Pancreas (tissue), 10 donors: ENCODE results near the gene HMGN5. TPM values are rescaled to one million over a fixed set of nuclear protein-coding genes. Genes with fewer than 3 reads are reported as not detected.

Experiments used
- ATAC-seq, 4 donors: fragments of 200-7000 bp; cut with Tn5 transposase; one replicate each; pipeline versions ENCODE4 v1.8.0 to v1.9.1; 2020; ENCODE audit warnings: mild to moderate bottlenecking in 4 of 4, moderate library complexity in 4 of 4
- DNase-seq, 6 donors: peaks; one replicate each; pipeline ENCODE4 v3.0.0-alpha.2; 2020
- FAIRE-seq: peaks from 2 replicates; lab custom pipeline; 2012; peaks lifted over from hg19 to GRCh38; lab: Jason Lieb, UNC
- H3K27ac ChIP-seq, 4 donors: fragments of 200-600 bp; sonication (generic); 1 replicate in 3 of 4; 2 replicates in 1 of 4; pipeline versions ENCODE4 v1.5.0 to v1.8.0; 2020
- H3K27me3 ChIP-seq, 4 donors: fragments of 200-600 bp; one replicate each; pipeline ENCODE4 v1.8.0; 2021
- H3K36me3 ChIP-seq, 3 donors: fragments of 200-600 bp; sonication (generic) in 1 of 3; one replicate each; pipeline versions ENCODE4 v1.5.0 to v1.8.0; 2020 to 2021
- H3K4me1 ChIP-seq, 3 donors: fragments of 200-600 bp; one replicate each; pipeline ENCODE4 v1.8.0; 2021
- H3K4me3 ChIP-seq, 4 donors: fragments of 200-600 bp; sonication (generic) in 2 of 4; one replicate each; pipeline versions ENCODE4 v1.5.0 to v1.8.0; 2020 to 2021
- H3K9me3 ChIP-seq, 4 donors: fragments of 200-600 bp; one replicate each; pipeline ENCODE4 v1.8.0; 2021
- WGBS, 2 donors: extraction: QIAGEN DNeasy Blood & Tissue Kit; methylation state at CpG; one replicate each; pipeline ENCODE4 v1.1.7; 2013; 5-methylcytosine and 5-hydroxymethylcytosine counted together
- intact Hi-C, 3 donors: fragments of 100-400 bp; cut with DNase I; formaldehyde crosslinking; loops; one replicate each; pipeline versions ENCODE4 v1.11.1 to v1.14.2; 2022
- polyA plus RNA-seq, 2 donors: library from polyadenylated mRNA; stranded (reverse); fragments of 200-250 nt; gene quantifications; one replicate each; pipeline ENCODE4 v1.2.3, GENCODE V29; 2013
- total RNA-seq, 6 donors: library from RNA; stranded (reverse); fragmentation: NEBNext Ultra II Directional in 4 of 6; extraction: Animal tissue kit (Norgen Biotek cat#: 25700) in 4 of 6; gene quantifications; one replicate each; pipeline versions ENCODE4 v1.2.1 to v1.2.4, GENCODE V29; 2021 to 2023
- TF ChIP-seq, protein P1 (sequence below), 4 donors: fragments of 200-600 bp; sonication (generic) in 3 of 4; IDR thresholded peaks; one replicate each; pipeline versions ENCODE4 v1.5.0 to v1.8.0; 2021; ENCODE audit warnings: antibody characterized with exemption in 4 of 4
- donor health status: healthy with polysubstance abuse.
- donor health status: DM: no; HTN: no; CAD: no; lungs with moderate emphysema.
- donor health status: DM: no; HTN: no; CAD: no.
- donor health status: control.
- donor health status: control.
- donor health status: Bipolar disorder and iron deficiency.
- donor health status: DM: yes; HTN: yes; CAD: no.
- donor health status: DM: no; HTN: no; CAD: no.
- donor health status: DM: no; HTN: no; CAD: no.
- donor health status: DM: yes; HTN: yes; CAD: no.

HMGN5 gene
- total and polyA plus RNA-seq, 8 donors: 1.2 to 18.9 (median 2.1) TPM

DNA sequence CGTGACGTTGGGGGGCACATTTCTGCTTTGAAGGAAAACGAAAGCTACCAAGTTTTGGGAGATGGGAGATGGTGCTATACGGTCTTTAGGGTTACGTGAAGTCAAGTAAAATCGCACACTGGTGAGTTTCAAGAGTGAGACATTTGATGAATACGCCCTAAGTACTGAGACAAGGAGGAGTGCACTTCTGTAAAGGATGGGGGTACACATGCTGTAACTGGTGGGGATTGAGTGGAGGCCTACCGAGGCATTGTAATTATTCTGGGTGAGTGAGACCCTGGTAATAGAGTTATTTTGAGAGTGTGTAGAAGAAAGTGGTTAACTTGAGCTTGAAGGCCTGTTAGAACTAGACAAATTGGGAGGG, 725 bp upstream of the HMGN5 start:
- intact Hi-C loops: no loop called here
- H3K27me3 ChIP-seq: no peaks in the 10 kb centered on the region
- H3K9me3 ChIP-seq: no peaks in the 10 kb centered on the region
- TF ChIP-seq, protein P1, sequence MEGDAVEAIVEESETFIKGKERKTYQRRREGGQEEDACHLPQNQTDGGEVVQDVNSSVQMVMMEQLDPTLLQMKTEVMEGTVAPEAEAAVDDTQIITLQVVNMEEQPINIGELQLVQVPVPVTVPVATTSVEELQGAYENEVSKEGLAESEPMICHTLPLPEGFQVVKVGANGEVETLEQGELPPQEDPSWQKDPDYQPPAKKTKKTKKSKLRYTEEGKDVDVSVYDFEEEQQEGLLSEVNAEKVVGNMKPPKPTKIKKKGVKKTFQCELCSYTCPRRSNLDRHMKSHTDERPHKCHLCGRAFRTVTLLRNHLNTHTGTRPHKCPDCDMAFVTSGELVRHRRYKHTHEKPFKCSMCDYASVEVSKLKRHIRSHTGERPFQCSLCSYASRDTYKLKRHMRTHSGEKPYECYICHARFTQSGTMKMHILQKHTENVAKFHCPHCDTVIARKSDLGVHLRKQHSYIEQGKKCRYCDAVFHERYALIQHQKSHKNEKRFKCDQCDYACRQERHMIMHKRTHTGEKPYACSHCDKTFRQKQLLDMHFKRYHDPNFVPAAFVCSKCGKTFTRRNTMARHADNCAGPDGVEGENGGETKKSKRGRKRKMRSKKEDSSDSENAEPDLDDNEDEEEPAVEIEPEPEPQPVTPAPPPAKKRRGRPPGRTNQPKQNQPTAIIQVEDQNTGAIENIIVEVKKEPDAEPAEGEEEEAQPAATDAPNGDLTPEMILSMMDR (IDR thresholded peaks at IDR 0.05): no peak
- DNase-seq (no peak), FAIRE-seq (no peak), ATAC-seq (peak; percentile 14 to 39 (median 29))
- H3K27ac ChIP-seq: peak overlapping the region in 3 of 4 donors; percentile 50 to 78 (median 67)
- H3K4me3 ChIP-seq: peak overlapping the region; percentile 0 to 40 (median 22)
- no peaks in the 10 kb centered on the region for H3K36me3 ChIP-seq
- H3K4me1 ChIP-seq: no peaks in the 10 kb centered on the region
- 1 to 21% methylated on average over 8 of the region's 8 CpGs for WGBS, 2 donors

GRCh38 chrX:81201071-81201470, 642 bp downstream of the HMGN5 start:
- no peaks in the 10 kb centered on the region for H3K9me3 ChIP-seq
- peak overlapping the region in 3 of 4 donors; percentile 8 to 40 (median 39) for H3K4me3 ChIP-seq
- ATAC-seq (no peak), FAIRE-seq (no peak), DNase-seq (no peak)
- H3K27me3 ChIP-seq: no peaks in the 10 kb centered on the region
- no peaks in the 10 kb centered on the region for H3K36me3 ChIP-seq
- H3K27ac ChIP-seq: peak overlapping the region in 3 of 4 donors; percentile 50 to 78 (median 67)
- TF ChIP-seq, protein P1 (IDR thresholded peaks at IDR 0.05): no peak
- 16 to 40% methylated on average over 1 of the region's 1 CpG for WGBS, 2 donors
- intact Hi-C loops: no loop called here
- no peaks in the 10 kb centered on the region for H3K4me1 ChIP-seq

GRCh38 chrX:81195712-81196111, 6.0 kb downstream of the HMGN5 start:
- FAIRE-seq: peak; percentile 72
- Histone ChIP-seq H3K27me3 (no peaks in the 10 kb centered on the region), H3K4me3 (no peak overlapping the region), H3K9me3 (no peaks in the 10 kb centered on the region), H3K36me3 (no peaks in the 10 kb centered on the region), H3K27ac (no peak overlapping the region), H3K4me1 (no peaks in the 10 kb centered on the region)
- DNase-seq: peak in 3 of 6 donors; percentile 20 to 53 (median 26)
- 7 to 9% methylated on average over 5 of the region's 5 CpGs for WGBS, 2 donors
- peak in 3 of 4 donors; percentile 77 to 86 (median 81) for ATAC-seq
- intact Hi-C loops: no loop called here
- TF ChIP-seq, protein P1 (IDR thresholded peaks at IDR 0.05): peak; percentile 42 to 65 (median 54)

DNA sequence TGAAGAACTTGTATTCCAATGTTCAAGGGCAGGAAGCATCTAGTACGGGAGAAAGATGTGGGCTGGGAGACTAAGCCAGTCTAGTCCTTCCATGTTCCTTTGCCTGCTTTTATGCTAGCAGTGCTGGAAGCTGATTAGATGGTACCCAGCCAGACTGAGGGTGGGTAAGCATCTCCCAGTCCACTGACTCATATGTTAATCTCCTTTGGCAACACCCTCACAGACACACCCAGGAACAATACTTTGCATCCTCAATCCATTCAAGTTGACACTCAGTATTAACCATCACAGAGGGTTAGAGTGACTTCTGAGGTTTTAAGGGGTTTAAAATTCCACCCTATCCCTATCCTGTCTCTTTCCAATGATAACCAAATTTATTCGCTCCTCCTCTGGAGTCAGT, 6.5 kb downstream of the HMGN5 start:
- WGBS, 2 donors: 75 to 78% methylated on average over 2 of the region's 2 CpGs
- H3K9me3 ChIP-seq: no peaks in the 10 kb centered on the region
- no peaks in the 10 kb centered on the region for H3K36me3 ChIP-seq
- no peak for DNase-seq
- no peak for FAIRE-seq
- ATAC-seq: no peak
- no peak overlapping the region for H3K27ac ChIP-seq
- intact Hi-C loops: no loop called here
- no peaks in the 10 kb centered on the region for H3K4me1 ChIP-seq
- H3K27me3 ChIP-seq: no peaks in the 10 kb centered on the region
- TF ChIP-seq, protein P1 (IDR thresholded peaks at IDR 0.05): no peak
- H3K4me3 ChIP-seq: no peak overlapping the region

DNA sequence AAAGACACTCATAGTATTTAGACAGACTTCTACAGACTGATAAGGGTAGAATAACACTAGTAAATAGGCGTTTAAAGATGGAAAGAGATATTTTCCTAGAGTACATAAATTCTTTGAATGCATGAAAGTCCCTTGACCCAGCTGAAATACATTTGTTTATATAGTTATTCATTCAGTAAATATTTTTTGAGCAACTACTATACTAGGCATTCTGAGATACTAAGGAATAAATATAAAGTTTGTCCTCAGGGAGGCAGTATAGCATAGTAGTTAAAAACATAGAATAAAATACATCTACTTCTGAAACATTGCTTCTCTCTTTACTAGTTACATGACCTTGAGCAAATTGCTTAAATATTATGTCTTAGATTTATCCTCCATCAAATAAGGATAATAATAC, 27.4 kb downstream of the HMGN5 start:
- Histone ChIP-seq H3K27me3 (peaks cover 0 to 6% (median 0%) of the 10 kb centered on the region in 4 donors), H3K9me3 (no peaks in the 10 kb centered on the region), H3K4me1 (peaks cover 0 to 3% (median 0%) of the 10 kb centered on the region in 3 donors), H3K36me3 (no peaks in the 10 kb centered on the region), H3K27ac (no peak overlapping the region), H3K4me3 (no peak overlapping the region)
- TF ChIP-seq, protein P1 (IDR thresholded peaks at IDR 0.05): peak in 1 of 4 donors; percentile 13
- 10 to 21% methylated on average over 1 of the region's 1 CpG for WGBS, 2 donors
- DNase-seq (no peak), ATAC-seq (peak in 3 of 4 donors; percentile 65 to 74 (median 66)), FAIRE-seq (peak; percentile 98)
- intact Hi-C loops: loop anchor here in 1 of 3 donors (10.0 kb wide), 1 partner anchor 201 kb away; no protein-coding TSS in a partner anchor
